ENCODE results near the gene SPACA4.

Gene SPACA4

DNA sequence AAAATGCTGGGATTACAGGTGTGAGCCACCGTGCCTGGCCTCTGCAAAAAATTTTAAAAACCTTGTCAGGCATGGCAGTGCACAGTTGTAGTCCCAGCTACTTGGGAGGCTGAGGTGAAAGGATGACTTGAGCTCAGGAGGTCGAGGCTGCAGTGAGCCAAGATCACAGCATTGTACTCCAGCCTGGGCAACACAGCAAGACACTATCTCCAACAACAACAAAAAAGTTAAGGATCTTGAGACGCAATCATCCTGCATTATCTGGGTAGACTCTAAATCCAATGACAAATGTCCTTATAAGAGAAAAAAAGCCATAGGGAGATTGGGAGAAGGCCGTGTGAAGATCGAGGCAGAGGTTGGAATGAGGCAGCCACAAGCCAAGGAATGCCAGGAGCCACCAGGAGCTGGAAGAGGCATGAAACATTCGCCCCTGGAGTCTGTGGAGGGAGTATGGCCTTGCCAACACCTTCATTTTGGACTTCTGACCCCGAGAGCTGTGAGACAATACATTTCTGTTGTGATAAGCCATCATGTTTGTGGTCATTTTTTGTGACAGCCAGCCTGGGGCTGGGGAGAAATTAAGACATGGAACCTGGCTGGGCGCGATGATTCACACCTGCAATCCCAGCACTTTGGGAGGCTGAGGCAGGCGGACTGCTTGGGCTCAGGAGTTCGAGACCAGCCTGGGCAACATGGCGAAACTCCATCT lies 44.6 kb downstream of the SPACA4 start:
- DNase-seq (ENCODE audit: low read depth in 2 of 2) = no peak

DNA sequence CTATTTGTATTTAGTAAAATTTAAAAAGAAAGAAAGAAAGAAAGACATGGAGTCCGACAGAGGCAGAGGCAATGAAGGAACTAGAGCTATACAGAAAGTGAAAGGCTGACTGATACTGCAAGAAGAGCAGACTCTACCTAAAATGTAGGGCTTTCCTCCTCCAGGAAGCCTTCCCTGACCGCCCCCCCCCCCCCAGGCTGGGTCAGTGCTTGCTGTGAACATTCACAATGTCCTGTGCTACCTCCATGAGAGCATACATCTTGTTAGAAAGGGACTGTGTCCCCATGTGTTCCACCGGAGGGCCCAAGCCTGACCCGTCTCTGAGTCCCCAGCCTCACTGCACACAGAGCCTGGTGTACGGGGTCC lies 45.1 kb downstream of the SPACA4 start:
- DNase-seq (ENCODE audit: low read depth in 2 of 2) = no peak

DNA sequence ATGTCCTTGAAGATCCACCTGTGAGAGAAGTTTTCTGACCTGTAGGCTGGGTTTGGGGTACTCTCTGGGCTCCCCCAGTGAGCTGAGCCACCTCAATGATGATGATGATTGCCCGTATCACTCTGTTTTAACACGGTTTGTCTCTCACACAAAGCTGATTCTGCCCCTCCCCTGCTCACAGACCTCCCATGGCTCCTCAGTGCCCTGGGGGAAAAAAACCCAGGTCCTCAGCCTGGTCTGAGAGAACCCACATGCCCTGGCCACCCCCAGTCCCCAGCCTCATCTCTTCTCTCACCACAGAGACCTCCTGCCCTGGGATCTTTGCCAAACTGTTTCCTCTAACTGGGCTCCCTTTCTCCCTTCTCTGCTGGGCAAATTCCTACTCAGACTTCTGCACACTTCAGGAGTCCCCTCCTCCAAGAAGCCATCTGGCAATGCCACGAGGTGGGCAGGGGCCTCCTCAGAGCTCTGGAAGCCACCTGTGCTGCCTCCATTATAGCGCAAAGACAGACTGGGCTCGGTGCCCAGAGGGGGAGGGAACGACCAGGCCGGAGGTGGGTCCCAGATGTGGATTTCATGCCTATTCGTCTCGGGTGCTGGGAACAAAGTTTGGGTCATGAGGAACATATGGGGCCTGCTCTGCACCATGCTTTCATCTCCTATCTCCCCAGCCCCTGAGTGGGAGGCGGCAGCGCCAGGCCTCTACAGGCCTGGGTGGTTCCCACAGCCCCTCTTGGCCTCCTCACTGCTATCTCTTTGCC lies 47.9 kb downstream of the SPACA4 start:
- DNase-seq (ENCODE audit: low read depth in 2 of 2) = no peak

DNA sequence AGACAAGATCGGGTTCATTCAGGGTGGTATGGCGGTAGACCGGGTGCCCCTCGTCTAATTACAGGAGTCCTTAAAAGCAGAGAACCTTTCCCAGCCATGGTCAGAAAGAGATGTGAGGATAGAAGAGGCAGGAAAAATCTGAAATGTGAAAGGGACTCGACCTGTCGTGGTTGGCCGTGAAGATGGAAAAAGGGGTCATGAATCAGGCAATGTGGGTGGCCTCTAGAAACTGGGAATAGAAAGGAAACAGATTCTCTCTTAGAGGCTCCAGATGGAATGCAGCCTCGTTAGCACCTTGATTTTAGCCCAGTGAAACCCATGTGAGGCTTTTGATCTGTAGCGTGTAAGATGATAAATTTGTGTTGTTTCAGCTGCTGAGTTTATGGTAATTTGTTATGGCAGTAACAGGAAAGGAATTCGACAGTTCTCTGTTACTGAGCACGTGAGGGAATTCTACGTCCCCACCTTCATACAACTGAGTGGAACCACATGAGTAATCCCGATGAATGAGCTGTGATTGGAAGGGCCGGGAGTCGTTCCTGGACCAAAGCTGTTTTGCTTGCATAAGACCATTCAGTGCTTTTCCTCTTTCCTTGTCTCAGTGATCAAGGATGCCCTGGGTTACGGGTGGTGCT lies 50.4 kb downstream of the SPACA4 start:
- DNase-seq (ENCODE audit: low read depth in 2 of 2) = no peak
